K562 (cell line): ENCODE measurements around the gene LCTL. TPM values are rescaled to one million over a fixed set of nuclear protein-coding genes. Genes with fewer than 3 reads are reported as not detected.

Source experiments
- ARNT ChIP-seq, 2 experiments: fragments of 450-650 bp; IDR thresholded peaks; 2 replicates each; pipeline ENCODE4 v1.6.1; 2016; ENCODE audit warnings: mild to moderate bottlenecking in 1 of 2
- BRF2 ChIP-seq: IDR thresholded peaks from 3 replicates; pipeline ENCODE4 v1.6.1; 2011; ENCODE audit warnings: borderline replicate concordance, mild to moderate bottlenecking; ENCODE audit not compliant: insufficient read length, insufficient read depth
- FOXK2 ChIP-seq, 2 experiments: fragments of 450-650 bp; IDR thresholded peaks in 1 of 2; conservative IDR thresholded peaks in 1 of 2; 2 replicates each; pipeline ENCODE4 v1.6.1; 2016; ENCODE audit warnings: low read depth in 2 of 2, mild to moderate bottlenecking in 1 of 2
- HINFP ChIP-seq: fragments of 450-650 bp; conservative IDR thresholded peaks from 2 replicates; pipeline ENCODE4 v1.6.1; 2016; ENCODE audit warnings: missing genetic modification characterization, low read depth, mild to moderate bottlenecking, control low read depth, missing compliant biosample characterization
- LEF1 ChIP-seq: fragments of 450-650 bp; IDR thresholded peaks from 2 replicates; pipeline ENCODE4 v1.6.1; 2016; ENCODE audit warnings: mild to moderate bottlenecking
- NFXL1 ChIP-seq: fragments of 450-650 bp; formaldehyde crosslinking; IDR thresholded peaks from 2 replicates; pipeline ENCODE4 v1.4.0; 2021; ENCODE audit warnings: mild to moderate bottlenecking
- POLR2A ChIP-seq: fragments of 450-650 bp; conservative IDR thresholded peaks from 2 replicates; pipeline ENCODE4 v1.6.1; 2016
- POLR2H ChIP-seq: IDR thresholded peaks from 2 replicates; pipeline ENCODE4 v1.6.1; 2016; ENCODE audit warnings: missing genetic modification characterization, low read depth, mild to moderate bottlenecking, control low read depth, missing compliant biosample characterization, moderate library complexity
- RBM39 ChIP-seq: fragments of 200-400 bp; formaldehyde crosslinking; optimal IDR thresholded peaks from 2 replicates; pipeline ENCODE3; 2018; ENCODE audit warnings: low read depth, low read length
- SIN3B ChIP-seq: fragments of 450-650 bp; IDR thresholded peaks from 2 replicates; pipeline ENCODE4 v1.6.1; 2017; ENCODE audit warnings: low read depth, mild to moderate bottlenecking, moderate library complexity
- SMARCA4 ChIP-seq: fragments of 450-650 bp; IDR thresholded peaks from 2 replicates; pipeline ENCODE4 v1.6.1; 2016
- SP2 ChIP-seq: IDR thresholded peaks from 2 replicates; pipeline ENCODE4 v1.6.1; 2011; ENCODE audit warnings: mild to moderate bottlenecking, low read depth, low read length, moderate library complexity; ENCODE audit not compliant: poor library complexity, severe bottlenecking; ENCODE audit errors: extremely low read depth
- STAT5A ChIP-seq: IDR thresholded peaks from 2 replicates; pipeline ENCODE4 v1.6.1; 2012; ENCODE audit warnings: low read length, inconsistent platforms, borderline replicate concordance
- TSHZ1 ChIP-seq: fragments of 250-450 bp; sonication (Bioruptor Pico); IDR thresholded peaks from 2 replicates; pipeline ENCODE4 v1.4.0; 2020; ENCODE audit warnings: mild to moderate bottlenecking, moderate library complexity
- ZBTB49 ChIP-seq: sonication (generic); formaldehyde crosslinking; IDR thresholded peaks from 2 replicates; pipeline ENCODE4 v1.8.0; 2022; ENCODE audit warnings: missing genetic modification reagents, mild to moderate bottlenecking, borderline replicate concordance
- ZNF282 ChIP-seq: sonication (generic); formaldehyde crosslinking; IDR thresholded peaks from 2 replicates; pipeline ENCODE4 v1.8.1; 2023; ENCODE audit warnings: missing genetic modification reagents
- ZNF436 ChIP-seq: fragments of 250-450, 450-650 bp; sonication (Bioruptor Pico); formaldehyde crosslinking; IDR thresholded peaks from 2 replicates; pipeline ENCODE4 v1.7.0; 2020; ENCODE audit warnings: mild to moderate bottlenecking
- ZNF507 ChIP-seq: conservative IDR thresholded peaks from 2 replicates; pipeline ENCODE4 v1.6.1; 2017; ENCODE audit warnings: missing genetic modification characterization, missing compliant biosample characterization
- ZNF511 ChIP-seq: sonication (generic); formaldehyde crosslinking; IDR thresholded peaks from 2 replicates; pipeline ENCODE4 v1.8.0; 2022; ENCODE audit warnings: mild to moderate bottlenecking, missing genetic modification reagents
- ZNF561 ChIP-seq: fragments of 450-650 bp; formaldehyde crosslinking; conservative IDR thresholded peaks from 2 replicates; pipeline ENCODE4 v1.4.0; 2020; ENCODE audit warnings: mild to moderate bottlenecking, moderate library complexity
- polyA plus RNA-seq, 8 experiments: library from polyadenylated mRNA; depleted of rRNA in 4 of 8; stranded (reverse) in 5 of 8; unstranded in 3 of 8; fragments of >200 nt; fragmentation: Nextera tagmentation in 2 of 8; fragmentation: Illumina TruSeq in 1 of 8; extraction: Ambion mirVana in 2 of 8; extraction: Trizol in 1 of 8; gene quantifications; 2 replicates each; pipeline versions ENCODE4 v1.2.1 to v1.2.3, GENCODE V29; 2011 to 2014; ENCODE audit warnings: inconsistent platforms in 1 of 8, missing spikeins in 1 of 8
- total RNA-seq, 7 experiments: library from RNA; depleted of rRNA in 6 of 7; stranded (reverse); fragments of >200 nt in 6 of 7; fragmentation: Illumina TruSeq in 2 of 7; extraction: Trizol in 2 of 7; gene quantifications; 2 replicates each; pipeline versions ENCODE4 v1.2.1 to v1.2.3, GENCODE V29; 2011 to 2021; ENCODE audit warnings: low replicate concordance in 1 of 7

Gene LCTL
- total and polyA plus RNA-seq, 9 of the 15 experiments (the other 6 are each of a cell fraction or from before 2014, with no cell fraction given) = 0.08 to 0.31 (median 0.17) TPM; not detected in 6

- TF ChIP-seq POLR2H (tag) = no peak
- TF ChIP-seq RBM39 = no peak
- TF ChIP-seq ZNF282 = no peak
- no peak for TF ChIP-seq ZNF561
- no peak for TF ChIP-seq ZBTB49 (CRISPR knock-in tag)
- TF ChIP-seq ARNT (IDR thresholded peaks at IDR 0.05) = no peak
- TF ChIP-seq LEF1 = no peak
- TF ChIP-seq TSHZ1 (CRISPR knock-in tag) = no peak
- TF ChIP-seq HINFP (tag) = no peak
- no peak for TF ChIP-seq ZNF511 (CRISPR knock-in tag)
- no peak for TF ChIP-seq SIN3B
- peak; percentile 45; the same call in 1 of the 2 replicates for TF ChIP-seq POLR2A
- TF ChIP-seq SP2 = no peak
- TF ChIP-seq STAT5A = no peak
- TF ChIP-seq NFXL1 (CRISPR knock-in tag) = no peak
- peak; percentile 50; the same call in 1 of the 2 replicates for TF ChIP-seq ZNF436 (CRISPR knock-in tag)
- no peak for TF ChIP-seq BRF2
- TF ChIP-seq SMARCA4 = peak; percentile 67
- TF ChIP-seq ZNF507 = no peak
- no peak for TF ChIP-seq FOXK2 (conservative IDR thresholded peaks at IDR 0.05 in 1 of 2, IDR thresholded peaks at IDR 0.05 in 1 of 2; ENCODE audit: low read depth in 2 of 2)
Measured at GRCh38 chr15:66592505-66593218, 26.9 kb upstream of the LCTL start (continued).
